Duodenal mucosa (tissue), 2 donors: ENCODE measurements around the gene SIN3B.

ENCODE experiments used
- H3K27ac ChIP-seq: one replicate; pipeline ENCODE4 v1.7.0; 2013; ENCODE audit warnings: low read depth, low read length
- H3K27me3 ChIP-seq, 2 donors: one replicate each; pipeline ENCODE4 v1.7.0; 2013; ENCODE audit warnings: low read length in 2 of 2, control low read depth in 1 of 2; ENCODE audit not compliant: insufficient read depth in 2 of 2, control insufficient read depth in 1 of 2
- H3K36me3 ChIP-seq, 2 donors: one replicate each; pipeline ENCODE4 v1.7.0; 2013; ENCODE audit warnings: low read length in 2 of 2, control low read depth in 1 of 2; ENCODE audit not compliant: insufficient read depth in 2 of 2, control insufficient read depth in 1 of 2
- H3K4me1 ChIP-seq, 2 donors: one replicate each; pipeline ENCODE4 v1.7.0; 2013; ENCODE audit warnings: low read length in 2 of 2, control low read depth in 1 of 2; ENCODE audit not compliant: insufficient read depth in 2 of 2, control insufficient read depth in 1 of 2
- H3K4me3 ChIP-seq, 2 donors: one replicate each; pipeline ENCODE4 v1.7.0; 2013; ENCODE audit warnings: low read length in 2 of 2, low read depth in 1 of 2
- H3K9ac ChIP-seq, 2 donors: one replicate each; pipeline ENCODE4 v1.7.0; 2013; ENCODE audit warnings: low read length in 2 of 2, low read depth in 1 of 2
- H3K9me3 ChIP-seq, 2 donors: one replicate each; pipeline ENCODE4 v1.7.0; 2013; ENCODE audit warnings: low read length in 2 of 2, control low read depth in 1 of 2; ENCODE audit not compliant: control insufficient read depth in 1 of 2

Gene SIN3B

GRCh38 chr19:16822648-16823047 is 6.5 kb upstream of the SIN3B start:
- Histone ChIP-seq H3K27me3 (no peaks in the 10 kb centered on the region), H3K27ac (no peak overlapping the region), H3K9ac (no peak overlapping the region), H3K4me1 (peaks cover 0 to 7% of the 10 kb centered on the region in 2 donors), H3K4me3 (no peak overlapping the region), H3K36me3 (no peaks in the 10 kb centered on the region), H3K9me3 (no peaks in the 10 kb centered on the region)

- H3K27ac ChIP-seq: no peak overlapping the region
- H3K9me3 ChIP-seq: no peaks in the 10 kb centered on the region
- H3K9ac ChIP-seq: peak overlapping the region in 1 of 2 donors; percentile 30
- peaks cover under 1 to 8% of the 10 kb centered on the region in 2 donors for H3K4me1 ChIP-seq
- peak overlapping the region; percentile 40 to 52 for H3K4me3 ChIP-seq
- H3K36me3 ChIP-seq: no peaks in the 10 kb centered on the region
- H3K27me3 ChIP-seq: no peaks in the 10 kb centered on the region
Measured at GRCh38 chr19:16824658-16825311, 4.4 kb upstream of the SIN3B start.

- Histone ChIP-seq H3K4me3 (peak overlapping the region; percentile 40 to 52), H3K36me3 (no peaks in the 10 kb centered on the region), H3K9ac (peak overlapping the region in 1 of 2 donors; percentile 30), H3K4me1 (peaks cover 8 to 14% of the 10 kb centered on the region in 2 donors), H3K9me3 (no peaks in the 10 kb centered on the region), H3K27me3 (no peaks in the 10 kb centered on the region), H3K27ac (no peak overlapping the region)
Measured at GRCh38 chr19:16825312-16826052, 3.7 kb upstream of the SIN3B start.

- Histone ChIP-seq H3K27me3 (no peaks in the 10 kb centered on the region), H3K36me3 (peaks cover 11 to 23% of the 10 kb centered on the region in 2 donors), H3K4me1 (peaks cover 10 to 19% of the 10 kb centered on the region in 2 donors), H3K9ac (peak overlapping the region; percentile 58 to 85), H3K27ac (no peak overlapping the region), H3K9me3 (no peaks in the 10 kb centered on the region), H3K4me3 (peak overlapping the region; percentile 67 to 80)
Measured at GRCh38 chr19:16829822-16830289, 658 bp downstream of the SIN3B start.

- Histone ChIP-seq H3K4me3 (peak overlapping the region; percentile 67 to 80), H3K27ac (no peak overlapping the region)
Measured at GRCh38 chr19:16830679-16831078, 1.5 kb downstream of the SIN3B start.

GRCh38 chr19:16831531-16831930 is 2.3 kb downstream of the SIN3B start:
- Histone ChIP-seq H3K9me3 (no peaks in the 10 kb centered on the region), H3K27ac (no peak overlapping the region), H3K9ac (no peak overlapping the region), H3K36me3 (peaks cover 16 to 32% of the 10 kb centered on the region in 2 donors), H3K4me1 (peaks cover 12 to 15% of the 10 kb centered on the region in 2 donors), H3K4me3 (no peak overlapping the region), H3K27me3 (no peaks in the 10 kb centered on the region)

More at GRCh38 chr19:16830679-16831078, 1.5 kb downstream of the SIN3B start:
- Histone ChIP-seq H3K4me1 (peaks cover 10 to 12% of the 10 kb centered on the region in 2 donors), H3K9ac (no peak overlapping the region), H3K36me3 (peaks cover 11 to 23% of the 10 kb centered on the region in 2 donors), H3K9me3 (no peaks in the 10 kb centered on the region), H3K27me3 (no peaks in the 10 kb centered on the region)

GRCh38 chr19:16834747-16835146 is 5.5 kb downstream of the SIN3B start:
- peaks cover 11 to 15% of the 10 kb centered on the region in 2 donors for H3K4me1 ChIP-seq
- H3K4me3 ChIP-seq: no peak overlapping the region
- H3K27ac ChIP-seq: no peak overlapping the region
- H3K36me3 ChIP-seq: peaks cover 21 to 58% of the 10 kb centered on the region in 2 donors
- H3K9ac ChIP-seq: no peak overlapping the region
- H3K27me3 ChIP-seq: no peaks in the 10 kb centered on the region
- no peaks in the 10 kb centered on the region for H3K9me3 ChIP-seq

- Histone ChIP-seq H3K36me3 (peaks cover 27 to 70% of the 10 kb centered on the region in 2 donors), H3K9me3 (no peaks in the 10 kb centered on the region), H3K27me3 (no peaks in the 10 kb centered on the region), H3K4me1 (peaks cover 0 to 5% of the 10 kb centered on the region in 2 donors), H3K4me3 (no peak overlapping the region), H3K27ac (no peak overlapping the region), H3K9ac (no peak overlapping the region)
Measured at GRCh38 chr19:16836115-16837034, 7.2 kb downstream of the SIN3B start.

GRCh38 chr19:16837035-16837362 is 7.8 kb downstream of the SIN3B start:
- H3K9ac ChIP-seq: no peak overlapping the region
- H3K27ac ChIP-seq: no peak overlapping the region
- H3K36me3 ChIP-seq: peaks cover 22 to 70% of the 10 kb centered on the region in 2 donors
- H3K4me3 ChIP-seq: no peak overlapping the region
- no peaks in the 10 kb centered on the region for H3K27me3 ChIP-seq
- no peaks in the 10 kb centered on the region for H3K9me3 ChIP-seq
- peaks cover 0 to 5% of the 10 kb centered on the region in 2 donors for H3K4me1 ChIP-seq
